ENCODE measurements around the gene POC1B. TPM values are rescaled to one million over a fixed set of nuclear protein-coding genes. Genes with fewer than 3 reads are reported as not detected.

The POC1B gene
- total RNA-seq, 1 donor from 2014 or later, result 15.8 TPM

- DNase-seq (no peak), ATAC-seq (no peak)
- no peaks in the 10 kb centered on the region for H3K36me3 ChIP-seq
- no peak overlapping the region for H3K4me3 ChIP-seq
- intact Hi-C loops (cut with DNase I), result no loop called here
- no peaks in the 10 kb centered on the region for H3K27me3 ChIP-seq
- no peak for TF ChIP-seq CTCF (IDR thresholded peaks at IDR 0.05)
- no peaks in the 10 kb centered on the region for H3K9me3 ChIP-seq
- no peaks in the 10 kb centered on the region for H3K4me1 ChIP-seq
- H3K27ac ChIP-seq, result no peak overlapping the region
Measured at GRCh38 chr12:89552376-89552775, 26.5 kb upstream of the POC1B start.

- intact Hi-C loops (cut with DNase I), result no loop called here
- DNase-seq (no peak), ATAC-seq (no peak)
- Histone ChIP-seq H3K4me3 (no peak overlapping the region), H3K27ac (no peak overlapping the region), H3K4me1 (no peaks in the 10 kb centered on the region), H3K36me3 (no peaks in the 10 kb centered on the region), H3K9me3 (no peaks in the 10 kb centered on the region), H3K27me3 (no peaks in the 10 kb centered on the region)
- TF ChIP-seq CTCF (IDR thresholded peaks at IDR 0.05), result no peak
Measured at GRCh38 chr12:89551747-89552146, 25.9 kb upstream of the POC1B start.

- H3K36me3 ChIP-seq, result no peaks in the 10 kb centered on the region
Measured at GRCh38 chr12:89547101-89547500, 21.3 kb upstream of the POC1B start.

GRCh38 chr12:89546151-89546550 is 20.3 kb upstream of the POC1B start:
- ATAC-seq (no peak), DNase-seq (no peak)
- no peaks in the 10 kb centered on the region for H3K36me3 ChIP-seq
- no peaks in the 10 kb centered on the region for H3K27me3 ChIP-seq
- H3K4me3 ChIP-seq, result no peak overlapping the region
- TF ChIP-seq CTCF (IDR thresholded peaks at IDR 0.05), result no peak
- peak overlapping the region; percentile 14 for H3K27ac ChIP-seq
- no peaks in the 10 kb centered on the region for H3K9me3 ChIP-seq
- intact Hi-C loops (cut with DNase I), result no loop called here
- H3K4me1 ChIP-seq, result peaks cover 34% of the 10 kb centered on the region

More at GRCh38 chr12:89547101-89547500, 21.3 kb upstream of the POC1B start:
- Histone ChIP-seq H3K4me3 (no peak overlapping the region), H3K27me3 (no peaks in the 10 kb centered on the region), H3K27ac (no peak overlapping the region), H3K4me1 (peaks cover 34% of the 10 kb centered on the region), H3K9me3 (no peaks in the 10 kb centered on the region)
- no peak for TF ChIP-seq CTCF (IDR thresholded peaks at IDR 0.05)
- ATAC-seq (no peak), DNase-seq (no peak)
- intact Hi-C loops (cut with DNase I), result no loop called here

GRCh38 chr12:89544681-89545184 is 18.9 kb upstream of the POC1B start:
- no peaks in the 10 kb centered on the region for H3K9me3 ChIP-seq
- intact Hi-C loops (cut with DNase I), result no loop called here
- TF ChIP-seq CTCF (IDR thresholded peaks at IDR 0.05), result no peak
- DNase-seq, result peak; percentile 63
- no peaks in the 10 kb centered on the region for H3K27me3 ChIP-seq
- H3K36me3 ChIP-seq, result no peaks in the 10 kb centered on the region
- H3K27ac ChIP-seq, result no peak overlapping the region
- no peak overlapping the region for H3K4me3 ChIP-seq
- peaks cover 34% of the 10 kb centered on the region for H3K4me1 ChIP-seq
- ATAC-seq, result peak; percentile 46

GRCh38 chr12:89544022-89544421 is 18.2 kb upstream of the POC1B start:
- no peak for DNase-seq
- intact Hi-C loops (cut with DNase I), result no loop called here

More at GRCh38 chr12:89544022-89544421, 18.2 kb upstream of the POC1B start:
- Histone ChIP-seq H3K4me1 (peaks cover 34% of the 10 kb centered on the region), H3K27ac (no peak overlapping the region), H3K9me3 (no peaks in the 10 kb centered on the region), H3K4me3 (no peak overlapping the region), H3K36me3 (no peaks in the 10 kb centered on the region), H3K27me3 (no peaks in the 10 kb centered on the region)
- no peak for ATAC-seq
- TF ChIP-seq CTCF (IDR thresholded peaks at IDR 0.05), result no peak

All from upper lobe of right lung (tissue), 1 donor.